Neuronal stem cell (in vitro differentiated cells): ENCODE measurements around the gene MLF1.

ENCODE experiments used
- DNase-seq: peaks from one replicate; pipeline ENCODE4 v3.0.0-alpha.2; 2013; ENCODE audit warnings: low spot score
- H2AFZ ChIP-seq: one replicate; pipeline ENCODE4 v1.6.1; 2013; ENCODE audit warnings: mild to moderate bottlenecking, low read length, inconsistent platforms
- H2AK5ac ChIP-seq: 2 replicates; pipeline ENCODE4 v1.6.1; 2013; ENCODE audit warnings: low read depth, mild to moderate bottlenecking, inconsistent platforms, low read length, moderate library complexity, mixed read lengths
- H2BK120ac ChIP-seq: 2 replicates; pipeline ENCODE4 v1.6.1; 2013; ENCODE audit warnings: low read depth, mild to moderate bottlenecking, inconsistent platforms, low read length, moderate library complexity, mixed read lengths
- H2BK12ac ChIP-seq: one replicate; pipeline ENCODE4 v1.6.1; 2013; ENCODE audit warnings: low read length, inconsistent platforms
- H2BK15ac ChIP-seq: 2 replicates; pipeline ENCODE4 v1.6.1; 2013; ENCODE audit warnings: mild to moderate bottlenecking, low read length, inconsistent platforms, mixed read lengths
- H2BK5ac ChIP-seq: one replicate; pipeline ENCODE4 v1.6.1; 2013; ENCODE audit warnings: inconsistent platforms, mild to moderate bottlenecking, low read length, moderate library complexity
- H3K14ac ChIP-seq: one replicate; pipeline ENCODE4 v1.6.1; 2013; ENCODE audit warnings: low read length, inconsistent platforms
- H3K18ac ChIP-seq: 2 replicates; pipeline ENCODE4 v1.6.1; 2013; ENCODE audit warnings: low read length, inconsistent platforms
- H3K23ac ChIP-seq: 2 replicates; pipeline ENCODE4 v1.6.1; 2013; ENCODE audit warnings: low read depth, mild to moderate bottlenecking, mixed read lengths, low read length, inconsistent platforms; ENCODE audit not compliant: poor library complexity
- H3K27ac ChIP-seq: replicated peaks from 3 replicates; pipeline ENCODE4 v1.5.1; 2013; ENCODE audit warnings: low read length, inconsistent platforms
- H3K27me3 ChIP-seq, 3 experiments: 2 replicates each; pipeline ENCODE4 v1.6.1; 2013; ENCODE audit warnings: low read length in 3 of 3, mild to moderate bottlenecking in 2 of 3, inconsistent platforms in 1 of 3, low read depth in 1 of 3, mixed read lengths in 1 of 3, moderate library complexity in 1 of 3; ENCODE audit not compliant: control insufficient read depth in 3 of 3, insufficient read depth in 3 of 3
- H3K36me3 ChIP-seq, 2 donors: replicated peaks in 1 of 2; 2 replicates each; pipeline ENCODE4 v1.6.1; 2013; ENCODE audit warnings: low read length in 2 of 2; ENCODE audit not compliant: control insufficient read depth in 2 of 2, insufficient read depth in 2 of 2
- H3K4ac ChIP-seq: 2 replicates; pipeline ENCODE4 v1.6.1; 2013; ENCODE audit warnings: inconsistent platforms, mild to moderate bottlenecking, low read length, moderate library complexity
- H3K4me1 ChIP-seq, 2 donors: 1 replicate in 1 of 2; 2 replicates in 1 of 2; pipeline ENCODE4 v1.6.1; 2013; ENCODE audit warnings: low read length in 2 of 2, low read depth in 1 of 2; ENCODE audit not compliant: control insufficient read depth in 2 of 2, insufficient read depth in 1 of 2
- H3K4me2 ChIP-seq: one replicate; pipeline ENCODE4 v1.6.1; 2013; ENCODE audit warnings: mild to moderate bottlenecking, low read length, inconsistent platforms; ENCODE audit not compliant: insufficient read depth, poor library complexity, severe bottlenecking
- H3K4me3 ChIP-seq, 2 donors: 2 replicates each; pipeline ENCODE4 v1.5.1; 2013; ENCODE audit warnings: low read length in 2 of 2, mild to moderate bottlenecking in 2 of 2, inconsistent platforms in 1 of 2, moderate library complexity in 1 of 2
- H3K79me1 ChIP-seq: one replicate; pipeline ENCODE4 v1.6.1; 2013; ENCODE audit warnings: low read depth, mild to moderate bottlenecking, inconsistent platforms, low read length, moderate library complexity
- H3K9ac ChIP-seq: one replicate; pipeline ENCODE4 v1.6.1; 2013; ENCODE audit warnings: mild to moderate bottlenecking, low read depth, low read length, inconsistent platforms; ENCODE audit not compliant: poor library complexity
- H3K9me3 ChIP-seq, 2 donors: replicated peaks in 1 of 2; 2 replicates each; pipeline versions ENCODE3 to v1.6.1; 2013; ENCODE audit warnings: low read length in 2 of 2, mild to moderate bottlenecking in 2 of 2, inconsistent platforms in 1 of 2, low read depth in 1 of 2, mixed read lengths in 1 of 2, moderate library complexity in 1 of 2; ENCODE audit not compliant: control insufficient read depth in 2 of 2, insufficient read depth in 1 of 2
- H4K8ac ChIP-seq: one replicate; pipeline ENCODE4 v1.6.1; 2013; ENCODE audit warnings: low read depth, mild to moderate bottlenecking, inconsistent platforms, low read length, moderate library complexity
- H4K91ac ChIP-seq: one replicate; pipeline ENCODE4 v1.6.1; 2013; ENCODE audit warnings: low read length, low read depth, mild to moderate bottlenecking, inconsistent platforms; ENCODE audit not compliant: poor library complexity
- WGBS, 2 donors: extraction: QIAGEN DNeasy Blood & Tissue Kit; methylation state at CpG; one replicate each; pipeline ENCODE4 v1.1.7; 2013; ENCODE audit warnings: missing lambda C conversion rate in 2 of 2, mixed read lengths in 1 of 2; ENCODE audit not compliant: insufficient read length in 2 of 2, insufficient replicate concordance in 1 of 2; ENCODE audit errors: extremely low coverage in 2 of 2; 5-methylcytosine and 5-hydroxymethylcytosine counted together

Gene MLF1

GRCh38 chr3:158572766-158573060, 1.7 kb downstream of the MLF1 start:
- no peak overlapping the region for H3K14ac ChIP-seq
- no peak overlapping the region for H2BK15ac ChIP-seq
- no peaks in the 10 kb centered on the region for H3K9me3 ChIP-seq
- H3K4ac ChIP-seq, result no peak overlapping the region
- no peak overlapping the region for H3K4me3 ChIP-seq
- peaks cover 2 to 5% of the 10 kb centered on the region in 2 donors for H3K4me1 ChIP-seq
- H3K79me1 ChIP-seq, result no peaks in the 10 kb centered on the region
- H4K91ac ChIP-seq, result no peak overlapping the region
- no peak overlapping the region for H3K18ac ChIP-seq
- H3K4me2 ChIP-seq, result no peak overlapping the region
- no peak for DNase-seq
- peaks cover 0 to 11% (median 0%) of the 10 kb centered on the region in 3 experiments for H3K27me3 ChIP-seq
- no peak overlapping the region for H2BK5ac ChIP-seq
- no peaks in the 10 kb centered on the region for H3K36me3 ChIP-seq
- H3K9ac ChIP-seq, result no peak overlapping the region
- WGBS, 2 donors, result 100% methylated on average over 3 of the region's 8 CpGs; no CpG with 5 or more reads in 1 of the 2 donors
- H2BK120ac ChIP-seq, result no peak overlapping the region
- no peak overlapping the region for H4K8ac ChIP-seq
- H3K27ac ChIP-seq, result no peak overlapping the region
- H2AK5ac ChIP-seq, result no peak overlapping the region
- H2AFZ ChIP-seq, result no peak overlapping the region
- no peak overlapping the region for H2BK12ac ChIP-seq
- no peak overlapping the region for H3K23ac ChIP-seq

GRCh38 chr3:158573714-158574113, 2.7 kb downstream of the MLF1 start:
- Histone ChIP-seq H3K9ac (no peak overlapping the region), H3K14ac (no peak overlapping the region), H4K91ac (no peak overlapping the region), H2BK12ac (no peak overlapping the region), H4K8ac (no peak overlapping the region), H3K4me3 (no peak overlapping the region), H3K36me3 (no peaks in the 10 kb centered on the region), H3K4me1 (peaks cover 2 to 5% of the 10 kb centered on the region in 2 donors), H3K9me3 (no peaks in the 10 kb centered on the region), H2BK15ac (no peak overlapping the region), H2AFZ (no peak overlapping the region), H3K27me3 (peaks cover 0 to 6% (median 0%) of the 10 kb centered on the region in 3 experiments), H2BK120ac (no peak overlapping the region), H3K23ac (no peak overlapping the region), H3K27ac (no peak overlapping the region), H3K79me1 (no peaks in the 10 kb centered on the region), H3K18ac (no peak overlapping the region), H3K4me2 (no peak overlapping the region), H2AK5ac (no peak overlapping the region), H3K4ac (no peak overlapping the region), H2BK5ac (no peak overlapping the region)
- no peak for DNase-seq
- no CpG with 5 or more reads among the region's 7 CpGs for WGBS, 2 donors

GRCh38 chr3:158574646-158575045, 3.7 kb downstream of the MLF1 start:
- Histone ChIP-seq H3K4me2 (no peak overlapping the region), H3K9me3 (no peaks in the 10 kb centered on the region), H3K23ac (no peak overlapping the region), H3K9ac (no peak overlapping the region), H2BK15ac (no peak overlapping the region), H3K79me1 (no peaks in the 10 kb centered on the region), H3K27me3 (peaks cover 0 to 4% (median 0%) of the 10 kb centered on the region in 3 experiments), H3K14ac (no peak overlapping the region), H4K8ac (no peak overlapping the region), H2BK12ac (no peak overlapping the region), H3K4me3 (no peak overlapping the region), H4K91ac (no peak overlapping the region), H2BK120ac (no peak overlapping the region), H3K36me3 (no peaks in the 10 kb centered on the region), H2AFZ (no peak overlapping the region), H3K4ac (no peak overlapping the region), H3K4me1 (peaks cover 2 to 5% of the 10 kb centered on the region in 2 donors), H2BK5ac (no peak overlapping the region), H3K18ac (no peak overlapping the region), H2AK5ac (no peak overlapping the region), H3K27ac (no peak overlapping the region)
- no peak for DNase-seq
- WGBS, 2 donors, result no CpG with 5 or more reads among the region's 1 CpG

DNA sequence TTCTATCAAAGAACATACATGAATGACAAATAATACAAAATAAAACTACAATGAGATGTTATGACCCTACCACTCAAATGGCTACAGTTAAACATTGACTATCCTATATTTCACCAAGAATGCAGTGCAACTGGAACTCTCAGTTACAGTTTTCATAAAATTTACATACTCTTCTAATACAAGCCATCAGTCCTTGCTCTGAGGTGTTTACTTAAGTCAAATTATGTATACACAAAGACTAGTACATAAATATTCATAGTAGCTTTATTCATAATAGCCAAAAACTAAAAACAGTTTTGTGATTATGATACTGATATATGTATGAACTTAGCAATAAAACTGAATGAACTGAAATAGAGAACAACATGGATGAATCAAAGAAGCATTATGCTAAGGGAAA, 19.2 kb downstream of the MLF1 start:
- Histone ChIP-seq H2BK5ac (no peak overlapping the region), H2BK12ac (no peak overlapping the region), H3K27ac (no peak overlapping the region), H3K79me1 (no peaks in the 10 kb centered on the region), H3K4me3 (no peak overlapping the region), H3K9me3 (no peaks in the 10 kb centered on the region), H3K23ac (no peak overlapping the region), H4K8ac (no peak overlapping the region), H3K4ac (no peak overlapping the region), H2AK5ac (no peak overlapping the region), H3K4me2 (no peak overlapping the region), H3K9ac (no peak overlapping the region), H4K91ac (no peak overlapping the region), H3K36me3 (no peaks in the 10 kb centered on the region), H3K4me1 (no peaks in the 10 kb centered on the region), H2BK120ac (no peak overlapping the region), H3K27me3 (no peaks in the 10 kb centered on the region), H3K18ac (no peak overlapping the region), H2AFZ (no peak overlapping the region), H2BK15ac (no peak overlapping the region), H3K14ac (no peak overlapping the region)
- DNase-seq, result no peak
